ENCODE measurements around the gene SERPING1.

The SERPING1 gene

DNA sequence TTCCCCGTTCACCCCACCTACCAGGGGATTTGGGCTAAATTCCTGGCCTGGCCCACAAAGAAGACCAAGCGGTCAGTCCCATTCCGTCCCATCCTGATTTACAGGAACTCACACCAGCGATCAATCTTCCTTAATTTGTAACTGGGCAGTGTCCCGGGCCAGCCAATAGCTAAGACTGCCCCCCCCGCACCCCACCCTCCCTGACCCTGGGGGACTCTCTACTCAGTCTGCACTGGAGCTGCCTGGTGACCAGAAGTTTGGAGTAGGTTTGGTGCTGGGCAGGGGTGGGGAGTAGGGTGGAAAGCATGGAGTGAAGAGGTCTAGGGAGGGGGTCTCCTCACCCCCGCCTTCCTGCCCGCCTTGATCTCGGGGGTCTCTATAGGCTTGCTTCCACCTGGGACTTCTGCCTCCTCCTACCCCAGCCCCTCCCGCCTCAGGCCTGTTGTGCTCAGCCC, at the start of gene SERPING1:
Gene SERPING1, plus strand, starts transcription at position 225 of the 455 bp plus-strand sequence. CDS start 586 bp downstream, outside the sequence.
- no peak for DNase-seq (ENCODE audit: low read depth)

DNA sequence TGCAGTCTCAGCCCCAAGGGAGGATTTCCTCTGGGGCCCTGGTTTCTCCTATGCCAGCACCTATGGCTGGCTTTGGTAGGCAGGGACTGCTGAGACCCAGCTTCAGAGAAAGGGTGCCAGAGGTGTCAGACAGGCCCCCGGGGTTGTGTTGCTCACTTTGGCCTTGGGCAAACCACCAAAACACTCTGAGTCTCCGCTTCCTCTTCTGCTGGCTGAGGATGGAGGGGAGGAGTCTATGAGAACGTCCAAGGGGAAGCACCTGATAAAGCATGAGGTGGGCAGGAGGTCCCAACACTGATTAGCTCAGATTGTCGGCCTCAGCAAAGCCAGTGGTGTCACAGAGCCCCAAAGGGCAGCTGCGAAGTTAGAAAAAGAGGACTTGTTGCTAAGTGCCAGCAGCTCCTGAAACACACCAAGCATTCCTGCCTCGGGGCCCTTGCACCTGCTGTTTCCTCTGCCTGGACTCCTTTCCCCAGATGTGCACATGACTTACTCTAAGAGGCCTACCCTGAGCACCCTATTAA, 49.6 kb upstream of the SERPING1 start:
- DNase-seq (ENCODE audit: low read depth), result no peak

DNA sequence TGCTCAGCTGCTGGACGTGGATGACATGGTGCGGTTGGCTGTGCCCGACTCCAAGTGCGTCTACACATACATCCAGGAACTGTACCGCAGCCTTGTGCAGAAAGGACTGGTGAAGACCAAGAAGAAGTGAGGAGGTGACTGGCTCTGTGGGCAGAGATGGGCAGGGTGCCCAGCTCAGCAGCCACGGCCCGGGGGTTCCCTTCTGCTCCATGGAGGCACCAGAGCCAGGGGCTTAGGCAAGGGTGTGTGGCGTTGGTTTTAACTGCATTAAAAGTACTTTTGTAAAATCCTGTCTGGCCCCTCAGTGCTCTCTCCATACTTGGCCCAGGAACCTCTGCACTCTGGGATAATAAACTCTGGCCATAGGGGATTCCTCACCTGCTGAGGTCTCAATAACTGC, 47.5 kb upstream of the SERPING1 start:
- DNase-seq (ENCODE audit: low read depth), result no peak

DNA sequence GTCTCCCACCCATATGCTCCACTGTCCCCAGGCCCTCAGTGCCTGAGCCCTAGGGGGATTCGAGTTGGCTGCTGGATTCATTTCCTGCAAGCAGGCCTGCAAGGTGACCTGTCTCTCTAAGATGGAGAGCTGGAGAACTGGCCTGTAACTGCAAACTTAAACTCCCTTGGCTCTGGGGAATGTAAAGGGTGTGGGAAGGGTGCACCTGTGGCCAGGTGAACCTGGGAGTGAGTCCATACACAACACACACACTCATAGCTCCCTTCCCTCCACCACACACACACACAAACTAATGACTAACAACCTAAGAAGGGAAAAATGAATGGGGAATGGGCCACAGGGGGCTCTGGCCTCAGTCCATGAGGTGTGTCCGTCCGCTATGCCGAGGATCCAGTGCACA, 45.5 kb upstream of the SERPING1 start:
- DNase-seq (ENCODE audit: low read depth), result no peak

DNA sequence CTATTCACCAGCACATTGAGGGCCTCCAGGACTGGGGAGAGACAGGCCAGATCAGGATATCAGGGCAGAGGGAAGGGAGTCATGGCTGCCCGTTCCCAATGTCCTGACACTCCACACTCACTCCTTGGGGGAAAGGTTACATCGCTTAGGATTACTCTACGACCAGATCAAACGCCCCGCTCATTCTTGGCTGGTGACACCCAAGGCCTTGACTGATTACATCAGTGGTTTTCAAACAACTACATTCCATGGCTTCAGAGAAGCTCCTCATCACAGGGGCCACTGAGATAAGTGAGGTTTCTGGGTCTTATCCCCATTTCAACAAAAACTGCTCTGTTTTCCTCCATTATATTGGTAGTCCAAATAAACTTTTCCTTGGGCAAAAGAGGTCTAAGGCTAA, 45.0 kb upstream of the SERPING1 start:
- DNase-seq (ENCODE audit: low read depth), result no peak

DNA sequence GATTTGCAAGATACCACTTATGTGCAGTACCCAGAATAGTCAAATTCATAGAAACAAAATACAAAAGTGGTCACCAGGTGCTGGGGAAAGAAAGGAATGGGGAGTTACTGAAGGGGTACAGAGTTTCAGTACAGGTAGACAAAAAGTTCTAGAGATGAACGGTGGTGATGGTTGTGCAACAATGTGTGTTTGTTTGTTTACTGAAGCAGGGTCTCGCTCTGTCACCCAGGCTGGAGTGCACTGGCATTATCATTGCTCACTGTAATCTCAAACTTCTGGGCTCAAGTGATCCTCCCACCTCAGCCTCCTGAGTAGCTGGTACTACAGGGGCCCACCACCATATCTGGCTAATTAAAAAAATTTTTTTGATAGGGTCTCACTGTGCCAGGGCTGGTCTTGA, 42.1 kb upstream of the SERPING1 start:
- DNase-seq (ENCODE audit: low read depth), result no peak

DNA sequence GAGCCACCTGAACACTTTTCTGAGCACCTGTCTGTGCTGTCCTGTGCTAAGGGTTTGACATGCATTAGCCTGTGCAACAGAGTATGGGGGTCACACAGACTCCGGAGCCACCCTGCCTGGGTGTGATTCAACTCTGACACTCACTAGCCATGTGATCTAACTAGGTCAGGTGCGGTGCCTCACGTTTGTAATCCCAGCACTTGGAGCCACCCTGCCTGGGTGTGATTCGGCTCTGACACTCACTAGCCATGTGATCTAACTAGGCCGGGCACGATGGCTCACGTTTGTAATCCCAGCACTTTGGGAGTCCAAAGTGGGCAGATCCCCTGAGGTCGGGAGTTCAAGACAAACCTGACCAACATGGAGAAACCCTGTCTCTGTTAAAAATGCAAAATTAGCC, 41.4 kb upstream of the SERPING1 start:
- DNase-seq (ENCODE audit: low read depth), result no peak

DNA sequence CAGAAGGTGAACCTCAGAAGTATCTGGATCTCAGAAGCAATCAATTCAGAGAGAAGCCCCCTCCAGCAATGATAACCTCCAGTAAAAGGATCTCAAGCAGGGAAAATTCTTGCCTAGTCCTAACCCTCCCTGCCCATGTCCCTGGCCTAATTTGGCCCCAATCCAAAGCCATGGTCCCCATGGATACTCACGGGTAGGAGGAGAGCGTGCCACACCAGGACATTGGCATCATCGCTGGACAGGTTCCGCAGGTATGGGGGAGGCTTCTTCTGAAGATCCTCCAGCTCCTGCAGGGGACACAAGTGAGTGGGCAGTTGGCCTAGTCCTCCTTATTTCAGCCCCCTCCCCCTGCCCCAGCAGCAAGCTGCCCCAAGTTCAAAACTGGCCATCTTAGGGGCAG, 37.3 kb upstream of the SERPING1 start:
- DNase-seq (ENCODE audit: low read depth), result no peak

DNA sequence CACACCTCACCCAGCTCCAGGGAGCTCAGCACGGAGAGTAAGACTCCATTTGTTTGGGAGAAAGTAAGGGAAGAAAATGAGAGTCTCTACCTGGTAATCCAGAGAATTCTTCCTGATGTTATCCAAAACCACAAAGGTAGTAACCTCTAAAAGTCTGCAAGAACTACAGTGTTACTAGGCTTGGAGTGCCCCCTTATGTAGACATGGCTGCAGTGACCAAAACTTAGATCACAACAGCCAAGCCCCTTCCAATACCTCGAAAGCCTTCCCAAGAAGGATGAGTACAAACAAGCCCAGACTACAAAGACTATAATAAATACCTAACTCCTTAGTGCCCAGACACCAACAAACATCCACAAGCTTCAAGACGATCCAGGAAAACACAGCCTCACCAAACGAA, 34.9 kb upstream of the SERPING1 start:
- no peak for DNase-seq (ENCODE audit: low read depth)

DNA sequence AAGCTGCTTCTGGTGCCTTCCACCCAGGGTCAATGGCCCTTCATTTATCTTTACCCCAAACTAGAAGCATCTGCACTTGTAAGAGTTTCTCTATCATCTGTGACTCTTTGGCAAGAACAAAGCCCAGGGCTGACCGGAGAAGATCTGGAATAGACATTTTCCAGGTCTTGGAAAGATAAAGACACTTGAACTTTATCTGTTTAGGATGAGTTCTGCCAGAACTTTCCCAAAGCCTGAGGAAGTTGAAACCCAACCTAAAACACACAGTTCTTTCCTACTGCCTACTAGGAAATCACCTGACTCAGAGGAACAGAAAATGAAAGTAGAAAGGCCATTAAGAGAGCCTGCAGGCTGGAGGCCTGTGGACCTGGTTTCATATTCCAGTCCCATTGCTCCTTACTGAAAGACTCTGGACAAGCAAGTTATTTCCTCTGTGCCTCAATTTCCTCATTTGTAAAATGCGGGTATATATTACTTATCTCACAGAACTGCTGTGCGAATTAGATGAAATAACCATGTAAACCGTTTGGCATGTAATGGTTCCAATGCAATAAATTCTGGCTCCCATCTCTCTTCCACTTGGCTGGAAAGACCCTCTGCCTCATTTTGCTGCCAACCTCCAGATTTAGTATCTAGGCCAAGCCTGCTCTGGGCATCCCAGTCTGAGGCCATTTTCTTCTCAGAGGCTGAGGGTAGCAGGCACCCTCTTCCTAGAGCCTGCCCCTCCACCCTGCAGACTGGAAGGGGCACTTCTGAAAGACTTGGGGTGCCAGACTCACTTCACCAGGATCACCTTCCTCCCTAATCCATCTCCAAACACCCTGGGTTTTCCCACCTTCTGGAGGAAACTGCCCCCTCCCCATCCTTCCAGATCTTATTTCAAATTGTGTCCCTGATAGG, 31.2 kb upstream of the SERPING1 start:
- DNase-seq (ENCODE audit: low read depth), result no peak

DNA sequence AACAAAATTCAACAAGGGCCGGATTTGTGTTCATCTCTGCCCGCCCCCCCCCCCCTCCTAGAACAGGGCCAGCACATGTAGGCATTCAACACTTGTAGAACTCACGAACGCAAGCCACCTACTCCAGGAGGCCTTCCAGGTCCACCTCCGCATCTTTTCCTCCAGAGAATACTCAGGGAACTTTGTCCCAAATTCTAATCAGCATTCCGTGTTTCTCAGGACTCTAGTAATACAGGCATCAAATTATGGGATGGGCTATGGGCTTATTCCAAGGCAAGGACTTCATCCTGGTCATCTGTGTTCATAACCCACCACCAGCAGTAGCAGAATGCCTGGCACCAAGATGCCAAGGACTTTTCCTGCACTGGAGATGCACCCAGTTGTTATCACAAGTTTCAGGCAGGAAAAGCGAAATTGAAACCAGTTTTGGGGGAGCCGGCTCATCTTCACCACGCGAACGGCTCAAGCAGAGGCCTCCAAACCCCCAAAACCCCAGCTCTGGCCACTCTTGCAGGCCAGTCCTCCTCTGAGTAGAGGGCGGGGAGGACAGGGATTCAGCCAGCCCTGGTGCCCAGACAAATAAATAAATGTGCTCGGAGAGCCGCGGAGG, 30.5 kb upstream of the SERPING1 start:
- DNase-seq (ENCODE audit: low read depth), result peak; percentile 3

DNA sequence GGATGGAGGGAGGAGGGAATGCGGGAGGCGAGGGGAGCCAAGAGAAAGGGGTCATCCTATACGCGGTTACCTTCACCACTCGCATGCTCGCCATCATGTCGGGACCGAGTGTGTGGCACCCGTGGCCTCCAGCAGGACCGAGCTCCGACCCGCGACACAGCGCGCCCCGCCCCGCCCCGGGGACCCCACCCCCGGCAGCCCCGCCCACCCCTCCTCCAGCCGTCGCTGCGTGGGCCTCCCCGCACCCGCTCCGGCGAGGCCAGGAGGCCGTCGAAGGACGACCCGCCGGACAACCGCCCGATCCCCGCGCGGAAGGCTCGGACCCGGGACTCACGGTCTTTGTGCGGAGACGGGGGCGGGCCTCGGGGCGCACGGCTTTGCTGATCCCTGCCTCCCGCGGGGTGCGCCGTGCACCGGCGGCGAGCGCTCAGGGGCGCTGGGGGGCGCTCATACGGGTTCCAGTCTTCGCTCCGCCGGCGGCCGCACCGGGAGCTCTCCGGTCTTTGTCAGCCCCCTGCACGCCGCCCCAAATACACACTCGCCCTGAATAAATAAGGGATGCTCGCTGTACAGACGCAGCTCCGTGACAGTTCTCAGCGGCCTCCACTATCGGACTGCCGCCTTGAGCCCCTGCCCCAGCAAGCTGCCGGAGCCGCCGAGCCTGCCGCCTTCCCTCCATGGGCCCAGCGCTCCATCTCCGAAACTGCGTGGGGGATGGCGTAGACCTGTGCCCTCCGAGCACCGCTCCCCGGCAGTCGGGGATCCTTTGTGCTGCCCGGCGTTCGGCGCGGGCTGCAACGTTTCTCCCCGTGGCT, 29.8 kb upstream of the SERPING1 start, which contains the start of gene UBE2L6:
Gene UBE2L6, minus strand, starts transcription at position 158 of the 815 bp plus-strand sequence. Its CDS starts 61 bp downstream, at position 97.
- DNase-seq (ENCODE audit: low read depth), result peak; percentile 32

DNA sequence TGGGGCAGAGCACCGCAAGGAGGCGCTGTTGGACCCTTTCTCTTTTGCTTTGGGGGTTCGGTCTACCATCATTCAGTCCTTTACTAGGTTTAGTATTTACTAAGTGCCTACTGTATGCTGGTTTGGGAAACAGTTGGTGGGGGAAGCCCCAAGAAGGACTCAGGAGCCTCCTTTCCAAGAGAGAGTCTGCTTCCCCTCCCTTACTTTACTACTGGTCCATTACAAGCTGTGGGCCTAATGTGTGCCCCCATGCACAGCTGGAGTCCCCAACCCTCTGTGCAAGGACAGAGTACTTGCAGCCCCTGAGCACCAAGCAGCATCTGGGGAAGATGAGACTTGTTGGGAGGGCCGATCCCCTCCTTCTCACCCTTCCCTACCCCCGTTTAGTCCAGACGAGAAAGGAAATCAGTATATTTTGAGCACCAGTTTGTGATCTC, 29.1 kb upstream of the SERPING1 start:
- DNase-seq (ENCODE audit: low read depth), result peak; percentile 85

DNA sequence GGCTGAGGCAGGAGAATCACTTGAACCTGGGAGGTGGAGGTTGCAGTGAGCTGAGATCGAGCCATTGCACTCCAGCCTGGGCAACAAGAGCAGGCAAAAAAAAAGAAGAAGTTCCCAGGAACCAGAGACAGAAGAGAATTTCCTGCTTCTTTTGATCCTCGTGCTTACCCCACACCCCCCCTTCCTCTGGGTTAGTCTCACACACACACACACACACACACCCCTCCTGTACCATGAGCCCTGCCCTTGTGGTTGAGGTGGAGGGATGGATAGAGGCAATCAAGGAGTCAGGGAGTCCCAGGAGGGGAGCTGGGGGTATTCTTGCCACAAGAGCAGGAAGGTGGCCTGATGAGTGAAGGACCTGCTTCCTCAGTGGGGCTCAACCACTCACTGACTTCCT, 25.9 kb upstream of the SERPING1 start:
- no peak for DNase-seq (ENCODE audit: low read depth)

DNA sequence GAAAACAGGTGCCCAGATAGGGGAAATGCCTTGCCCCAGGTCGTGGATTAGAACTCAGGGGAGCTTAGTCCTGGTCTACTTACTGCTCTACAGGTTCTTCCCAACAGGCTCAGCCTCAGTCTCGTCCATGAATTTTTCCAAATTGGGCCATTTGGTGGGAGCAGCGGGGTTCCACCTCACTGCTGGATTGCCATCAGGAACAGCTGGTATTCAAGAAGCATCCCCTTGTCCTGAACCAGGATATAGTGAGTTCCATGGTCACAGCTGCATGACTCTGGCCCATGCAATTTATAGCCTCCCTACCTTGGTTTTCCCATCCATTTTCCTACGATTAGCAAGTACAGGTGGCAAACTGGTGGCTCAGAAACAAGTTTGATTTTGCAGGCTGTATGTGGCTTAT, 23.4 kb upstream of the SERPING1 start:
- DNase-seq (ENCODE audit: low read depth), result no peak

DNA sequence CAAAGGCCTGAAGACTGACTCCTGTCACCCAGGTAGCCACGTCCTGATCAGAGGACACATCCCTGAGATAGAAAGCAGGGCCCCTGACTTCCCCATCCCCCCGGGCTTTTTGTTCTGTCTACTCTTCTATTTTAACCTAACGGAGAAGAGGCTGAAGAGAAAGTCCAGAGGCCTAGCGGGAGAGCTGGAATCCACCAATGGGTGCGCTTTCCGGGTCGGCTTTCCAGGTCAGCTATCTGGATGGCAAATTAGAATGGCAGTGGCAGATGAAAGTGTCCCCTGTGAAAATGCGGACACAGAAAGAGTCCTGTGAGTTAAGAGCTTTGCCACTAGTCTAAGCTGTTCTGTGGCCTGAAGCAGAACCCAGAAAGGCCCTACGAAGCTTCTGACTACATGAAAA, 13.1 kb upstream of the SERPING1 start:
- no peak for DNase-seq (ENCODE audit: low read depth)

DNA sequence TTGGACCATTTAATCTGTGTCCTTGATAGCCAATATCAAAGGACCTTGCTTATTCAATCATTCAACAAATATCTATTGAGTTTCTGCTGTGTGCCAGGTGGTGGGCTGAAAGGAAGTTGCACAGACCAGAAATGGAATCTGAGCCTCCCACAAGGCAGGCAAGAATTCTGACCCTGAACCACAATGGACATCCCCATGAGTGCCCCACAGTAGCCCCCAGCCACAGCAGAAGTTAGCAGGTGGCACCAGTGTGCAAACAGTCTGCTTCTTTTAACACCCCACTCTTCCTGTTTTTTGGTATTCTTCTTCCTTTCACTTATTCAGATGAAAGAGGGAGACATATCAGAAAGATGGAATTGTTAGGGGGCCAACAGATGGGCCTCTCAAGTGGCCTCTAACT, 12.2 kb upstream of the SERPING1 start:
- DNase-seq (ENCODE audit: low read depth), result no peak

DNA sequence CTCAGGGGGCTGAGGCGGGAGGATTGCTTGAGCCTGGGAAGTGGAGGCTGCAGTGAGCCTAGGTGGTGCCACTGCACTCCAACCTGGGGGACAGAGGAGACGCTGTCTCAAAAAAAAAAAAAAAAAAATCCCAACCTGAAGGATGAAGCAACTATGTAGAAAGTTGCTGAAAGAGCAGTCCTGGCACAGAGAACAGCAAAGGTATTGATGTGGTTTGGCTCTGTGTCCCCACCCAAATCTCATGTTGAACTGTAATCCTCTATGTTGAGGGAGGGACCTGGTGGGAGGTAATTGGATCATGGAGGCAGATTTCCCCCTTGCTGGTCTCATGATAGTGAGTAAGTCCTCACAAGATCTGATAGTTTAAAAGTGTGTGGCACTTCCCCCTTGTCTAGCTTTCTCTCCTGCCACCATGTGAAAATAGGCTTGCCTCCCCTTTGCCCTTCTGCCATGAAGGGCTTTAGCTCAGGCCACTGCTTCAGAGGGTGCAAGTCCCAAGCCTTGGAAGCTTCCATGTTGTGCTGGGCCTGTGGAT, 10.7 kb upstream of the SERPING1 start:
- DNase-seq (ENCODE audit: low read depth), result no peak

DNA sequence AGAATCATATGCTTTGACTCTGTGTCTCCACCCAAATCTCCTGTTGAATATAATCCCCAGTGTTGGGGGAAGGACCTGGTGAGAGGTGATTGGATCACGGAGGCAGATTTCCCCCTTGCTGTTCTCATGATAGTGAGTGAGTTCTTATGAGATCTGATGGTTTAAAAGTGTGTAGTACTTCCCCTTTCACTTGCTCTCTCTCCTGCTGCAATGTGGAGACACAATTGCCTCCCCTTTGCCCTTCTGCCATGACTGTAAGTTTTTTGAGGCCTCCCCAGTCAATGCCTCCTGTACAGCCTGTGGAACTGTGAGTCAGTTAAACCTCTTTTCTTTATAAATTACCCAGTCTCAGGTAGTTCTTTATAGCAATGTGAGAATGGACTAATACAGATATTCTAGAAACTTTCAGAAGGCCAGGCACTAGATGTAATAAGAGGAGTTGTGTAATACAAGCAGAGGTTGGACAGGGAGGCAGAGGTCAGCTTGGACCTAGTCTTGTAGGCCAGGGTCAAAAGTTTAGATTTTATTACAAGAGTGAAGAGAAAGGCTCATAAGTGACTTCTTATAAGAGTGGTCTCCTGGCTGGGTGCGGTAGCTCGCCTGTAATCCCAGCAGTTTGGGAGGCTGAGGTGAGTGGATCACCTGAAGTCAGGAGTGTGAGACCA, 9.3 kb upstream of the SERPING1 start:
- no peak for DNase-seq (ENCODE audit: low read depth)

DNA sequence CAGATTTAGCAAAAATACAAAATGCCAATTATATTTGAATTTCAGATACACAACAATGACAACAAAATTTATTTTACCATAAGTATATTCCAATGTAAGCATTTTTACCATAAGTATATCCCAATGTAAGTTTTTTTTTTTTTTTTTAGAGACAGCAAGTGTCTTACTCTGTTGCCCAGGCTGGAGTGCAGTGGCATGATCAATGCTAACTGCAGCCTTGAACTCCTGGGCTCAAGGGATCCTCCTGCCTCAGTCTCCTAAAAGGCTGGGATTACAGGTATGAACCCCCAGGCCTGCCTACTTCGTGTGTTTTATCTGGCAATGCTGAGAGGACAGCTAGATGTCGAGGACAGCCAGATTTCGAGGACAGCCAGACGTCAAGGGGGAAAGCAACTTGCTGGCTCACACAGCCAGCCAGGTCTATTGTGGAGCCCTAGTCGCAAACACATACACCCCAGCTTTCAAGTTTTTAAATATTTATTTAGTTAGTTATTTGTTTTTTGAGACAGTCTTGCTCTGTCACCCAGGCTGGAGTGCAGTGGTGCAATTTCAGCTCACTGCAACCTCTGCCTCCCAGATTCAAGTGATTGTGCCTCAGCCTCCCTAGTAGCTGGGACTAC, 1.1 kb upstream of the SERPING1 start:
- DNase-seq (ENCODE audit: low read depth), result no peak
